ENCODE measurements around the gene ALOX5.

ALOX5 gene

DNA sequence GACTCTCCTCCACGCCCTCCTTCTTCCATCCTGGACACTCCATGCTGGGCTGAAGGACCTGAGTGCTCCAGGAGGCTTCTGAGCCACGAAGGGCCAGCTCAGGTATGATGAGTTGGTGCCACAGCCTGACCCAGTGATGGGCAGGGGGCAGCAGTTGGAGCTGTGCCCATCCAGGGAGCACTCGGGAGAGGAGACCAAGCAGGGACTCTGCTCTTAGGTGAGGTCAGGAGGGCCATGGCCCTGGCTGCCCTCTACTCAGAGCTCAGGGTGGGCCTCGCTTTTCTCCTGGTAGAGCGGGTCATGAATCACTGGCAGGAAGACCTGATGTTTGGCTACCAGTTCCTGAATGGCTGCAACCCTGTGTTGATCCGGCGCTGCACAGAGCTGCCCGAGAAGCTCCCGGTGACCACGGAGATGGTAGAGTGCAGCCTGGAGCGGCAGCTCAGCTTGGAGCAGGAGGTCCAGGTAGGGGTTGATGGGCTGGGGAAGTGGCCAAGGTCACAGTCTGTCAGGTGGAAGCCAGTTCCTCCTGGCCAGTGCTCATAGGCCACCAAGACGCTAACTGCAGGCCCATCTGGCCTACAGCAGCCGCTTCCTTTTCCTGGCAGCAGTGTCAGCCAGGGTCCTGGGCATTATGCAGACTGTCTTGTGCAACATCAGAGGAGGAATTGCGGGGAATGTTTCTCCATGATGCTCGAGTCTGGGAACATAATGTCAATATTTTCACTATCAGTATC lies 50.8 kb downstream of the ALOX5 start:
- no peak for DNase-seq (ENCODE audit: low read depth, low spot score)

DNA sequence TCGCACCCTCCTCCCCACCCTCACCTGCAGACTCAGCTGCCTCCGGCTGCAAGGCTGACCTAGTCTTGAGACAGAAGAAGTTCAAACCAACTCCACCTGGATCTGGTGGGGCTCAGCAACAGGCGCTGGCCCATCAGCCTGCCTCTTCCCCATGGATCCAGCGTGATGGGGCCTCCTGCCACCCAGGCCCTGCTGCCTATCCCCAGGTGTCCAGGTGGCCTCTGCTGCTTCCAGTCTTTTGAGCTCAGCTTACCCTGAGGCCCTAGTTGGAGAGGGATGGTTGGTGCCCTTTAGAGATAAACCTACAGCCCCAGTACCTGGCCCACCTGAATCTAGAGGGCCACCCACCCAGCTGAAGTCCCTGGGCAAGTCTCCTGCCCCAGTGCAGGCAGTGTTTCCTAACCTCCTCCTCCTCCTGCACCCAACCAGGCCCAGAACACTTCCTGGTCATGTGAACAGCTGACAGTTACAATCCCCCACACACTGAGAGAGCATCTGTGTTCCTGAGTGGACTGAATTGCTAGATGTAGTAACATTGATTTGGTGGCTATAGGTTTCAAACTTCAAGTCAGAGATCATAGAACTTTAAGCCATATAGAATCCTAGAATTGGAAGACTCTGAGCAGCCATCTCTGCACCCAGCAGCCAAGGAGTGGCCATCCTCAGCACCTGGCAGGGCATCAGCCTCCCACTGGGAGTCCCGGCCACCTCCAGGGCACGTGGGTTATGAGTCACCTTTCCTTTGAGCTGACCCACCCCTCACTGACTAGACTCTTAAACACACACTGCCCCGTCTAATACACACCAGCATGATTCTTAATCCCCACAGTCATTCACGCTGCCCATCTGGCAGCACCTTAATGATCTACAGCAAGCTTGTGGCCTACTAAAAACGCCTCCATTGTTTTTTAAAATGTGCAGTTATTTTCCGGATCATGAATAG lies 51.9 kb downstream of the ALOX5 start:
- no peak for DNase-seq (ENCODE audit: low read depth, low spot score)

DNA sequence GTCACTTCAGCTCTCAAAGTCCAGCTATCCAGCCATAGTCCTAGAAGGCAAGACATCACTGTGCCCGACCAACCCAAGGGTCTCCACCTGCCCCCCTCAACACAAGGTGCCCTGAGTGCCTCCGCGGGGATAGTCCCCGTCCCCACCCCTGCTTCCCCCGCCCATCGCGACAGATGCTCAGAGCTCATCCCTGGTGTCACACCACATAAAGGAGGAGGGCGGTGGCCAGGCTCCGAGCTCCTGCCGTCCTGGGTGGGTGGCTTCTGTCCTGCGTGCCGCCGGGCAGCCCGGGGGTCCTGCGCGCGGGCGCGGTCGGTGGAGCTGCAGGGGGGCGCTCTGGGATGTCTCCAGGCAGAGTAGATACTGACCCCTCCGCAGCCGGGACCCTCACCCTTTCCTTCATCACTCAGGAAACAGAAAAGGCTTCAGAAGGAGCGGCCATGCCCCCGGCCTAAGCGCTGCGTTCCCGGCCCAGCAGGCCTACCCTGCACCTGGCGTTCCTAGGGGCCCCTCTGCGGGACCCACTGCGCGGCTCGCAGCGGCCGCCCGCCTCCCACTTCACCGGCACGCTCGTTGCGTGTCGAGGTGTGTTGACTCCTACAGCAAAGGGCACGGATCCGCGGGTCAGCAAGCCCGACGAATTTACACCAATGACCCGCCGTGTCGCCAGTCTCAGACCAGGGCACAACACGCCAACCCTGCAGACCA lies 53.4 kb downstream of the ALOX5 start:
- DNase-seq (ENCODE audit: low read depth, low spot score), result no peak

DNA sequence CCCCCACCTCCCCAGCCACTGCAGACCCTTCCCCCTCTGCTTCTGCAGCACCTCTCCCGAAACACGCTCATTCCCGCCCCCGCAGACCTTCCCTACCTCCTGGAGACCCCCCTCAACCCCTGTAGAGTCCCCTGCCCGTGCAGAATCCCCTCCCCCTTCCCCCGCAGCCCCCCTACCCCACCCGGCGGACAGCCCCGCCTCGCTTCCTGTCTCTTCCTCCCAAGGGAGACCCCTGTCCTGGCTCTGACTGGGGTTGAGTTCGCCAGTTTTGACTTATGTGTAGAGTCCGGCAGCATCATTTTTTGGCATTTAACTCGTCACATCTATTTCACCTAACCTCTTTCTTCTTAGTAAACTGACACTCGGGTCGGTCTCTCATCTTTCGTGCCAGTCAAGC lies 54.0 kb downstream of the ALOX5 start:
- DNase-seq (ENCODE audit: low read depth, low spot score), result no peak

DNA sequence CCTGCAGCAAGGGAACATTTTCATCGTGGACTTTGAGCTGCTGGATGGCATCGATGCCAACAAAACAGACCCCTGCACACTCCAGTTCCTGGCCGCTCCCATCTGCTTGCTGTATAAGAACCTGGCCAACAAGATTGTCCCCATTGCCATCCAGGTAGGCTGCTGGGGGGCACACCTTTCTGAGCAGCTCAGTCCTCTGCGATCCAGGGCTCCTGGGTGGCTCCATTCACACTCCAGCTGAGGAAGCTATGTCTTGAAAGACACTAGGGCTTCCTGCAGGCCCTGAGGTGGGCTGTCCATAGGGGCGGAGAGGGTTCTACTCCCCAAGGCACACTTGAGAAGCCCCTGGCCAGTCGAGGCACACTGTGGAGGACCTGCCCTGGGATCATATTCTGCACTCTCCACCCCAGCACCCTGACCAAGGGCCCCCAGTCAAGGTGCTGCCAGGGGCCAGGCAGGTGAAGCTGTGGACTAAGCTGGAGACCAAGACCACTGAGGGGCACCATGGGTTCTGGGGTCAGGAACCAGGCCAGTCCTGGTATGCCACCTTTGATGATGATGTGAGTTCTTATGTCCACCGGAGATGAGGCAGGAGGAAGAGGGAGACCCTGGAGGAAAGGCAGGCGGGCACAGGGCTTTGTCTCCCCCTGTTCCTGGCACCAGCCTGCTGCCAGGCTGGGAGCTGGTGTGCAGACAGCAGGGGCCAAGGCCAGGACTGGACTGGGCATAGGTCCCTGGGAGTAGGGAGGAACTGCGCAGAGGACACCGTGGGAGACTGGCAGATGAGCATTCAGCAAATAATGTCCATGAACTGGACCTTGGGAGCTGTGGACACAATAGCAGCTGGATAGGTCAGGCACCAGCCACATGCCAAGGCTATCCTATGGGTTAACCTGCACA lies 54.8 kb downstream of the ALOX5 start:
- DNase-seq (ENCODE audit: low read depth, low spot score), result no peak

DNA sequence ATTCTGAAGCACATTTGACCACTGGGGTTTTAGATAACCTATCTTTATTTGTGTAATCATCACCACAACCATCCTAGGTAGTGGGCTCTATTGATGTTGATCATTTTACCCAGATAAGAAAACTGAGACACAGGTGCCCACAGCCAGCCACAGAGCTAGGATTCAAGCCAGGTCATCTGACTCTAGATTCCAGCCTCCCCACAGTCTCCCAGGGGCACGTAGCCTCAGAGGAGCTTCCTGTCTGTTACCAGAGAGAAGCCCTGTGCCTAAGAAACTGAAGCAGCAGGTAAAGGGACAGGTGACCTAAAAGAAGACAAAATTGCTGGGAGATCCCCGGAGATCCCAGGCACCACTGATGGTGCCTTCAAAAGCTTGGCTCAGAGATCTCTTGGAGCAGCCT lies 55.8 kb downstream of the ALOX5 start:
- no peak for DNase-seq (ENCODE audit: low read depth, low spot score)

DNA sequence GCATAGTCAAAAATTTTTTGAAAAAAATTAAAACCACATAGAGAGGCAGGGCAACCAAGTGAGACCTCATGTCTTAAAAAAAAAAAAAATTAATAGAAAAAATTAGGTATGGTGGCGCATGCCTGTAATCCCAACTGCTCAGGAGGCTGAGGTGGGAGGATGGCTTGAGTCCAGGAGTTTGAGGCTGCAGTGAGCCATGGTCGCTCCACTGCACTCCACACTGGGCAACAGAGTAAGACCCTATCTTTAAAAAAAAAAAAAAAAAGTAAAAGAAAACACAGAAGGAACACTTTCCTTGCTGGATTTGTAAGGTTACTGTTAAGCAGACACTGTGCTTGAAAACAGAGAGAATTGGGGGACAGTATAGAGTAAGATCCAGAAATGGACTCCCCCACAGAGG lies 58.1 kb downstream of the ALOX5 start:
- no peak for DNase-seq (ENCODE audit: low read depth, low spot score)

DNA sequence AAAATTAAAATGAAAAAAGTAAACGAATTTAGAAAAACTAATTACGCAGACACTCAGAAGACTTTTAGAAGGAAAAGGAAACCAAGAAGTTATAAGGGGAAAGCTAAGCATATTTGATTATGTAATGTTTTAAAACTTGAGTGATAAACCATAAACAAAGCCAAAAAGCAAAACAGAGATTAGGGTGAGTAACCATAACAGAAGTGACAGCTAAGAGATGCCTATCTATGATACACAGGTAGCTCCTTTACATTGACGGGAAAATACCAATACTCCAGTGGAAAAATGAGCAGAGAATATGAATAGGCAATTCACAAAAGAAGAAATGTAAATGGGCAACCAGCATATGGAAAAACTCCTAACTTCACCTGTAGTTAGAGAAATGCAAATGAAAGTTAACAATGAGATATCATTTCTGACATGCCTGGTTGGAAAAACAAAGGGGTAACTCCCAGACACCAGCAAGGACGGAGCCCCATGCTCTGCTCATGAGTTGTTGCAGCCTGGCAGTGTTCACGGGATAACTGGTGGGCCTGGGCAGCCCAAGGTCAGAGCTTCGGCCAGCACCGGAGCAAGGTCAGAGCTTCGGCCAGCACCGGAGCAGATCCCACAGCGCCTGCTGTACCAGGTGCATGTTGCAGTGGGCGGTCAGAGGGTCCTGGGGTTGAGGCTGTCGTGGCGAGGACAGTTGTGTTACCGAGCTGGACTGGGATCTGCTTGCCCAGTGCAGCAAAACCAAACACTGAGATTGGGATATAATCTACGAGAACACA lies 58.9 kb downstream of the ALOX5 start:
- no peak for DNase-seq (ENCODE audit: low read depth, low spot score)

DNA sequence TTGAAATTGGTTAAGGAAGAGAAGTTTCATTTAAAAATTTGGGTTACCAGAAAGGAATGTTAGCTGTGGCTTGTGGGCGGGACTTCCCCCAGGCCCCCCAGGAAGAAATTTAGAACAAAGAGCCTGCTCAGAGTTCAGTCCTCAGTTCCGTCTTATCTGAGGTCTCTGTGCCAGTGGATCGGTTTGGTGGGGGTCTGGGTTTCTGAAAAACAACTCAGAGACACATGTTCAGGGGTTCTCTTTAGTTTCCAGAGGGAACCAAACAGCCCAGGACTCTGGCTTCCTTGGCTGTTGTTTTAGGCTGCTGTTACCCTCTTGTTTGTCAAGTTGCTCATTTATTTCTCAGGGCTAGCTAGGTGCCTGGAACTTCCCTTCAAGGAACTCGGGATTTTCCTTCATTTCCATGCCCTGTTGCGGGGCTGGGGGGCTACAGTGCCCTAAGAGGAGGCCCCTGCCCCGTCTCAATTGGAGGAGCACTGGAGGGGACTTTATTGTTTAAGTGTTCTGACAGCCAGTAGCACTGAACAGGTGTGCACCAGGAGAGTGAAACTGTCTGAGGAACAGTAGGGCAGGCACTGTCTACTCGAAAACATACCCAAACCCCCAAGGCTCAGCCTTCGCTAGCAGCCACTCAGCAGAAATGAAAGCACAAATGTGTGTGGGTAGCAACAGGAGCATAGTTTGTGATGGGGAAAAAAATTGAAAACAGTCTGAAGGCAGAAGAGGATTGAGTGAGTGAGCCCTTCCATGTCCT lies 59.9 kb downstream of the ALOX5 start:
- no peak for DNase-seq (ENCODE audit: low read depth, low spot score)

DNA sequence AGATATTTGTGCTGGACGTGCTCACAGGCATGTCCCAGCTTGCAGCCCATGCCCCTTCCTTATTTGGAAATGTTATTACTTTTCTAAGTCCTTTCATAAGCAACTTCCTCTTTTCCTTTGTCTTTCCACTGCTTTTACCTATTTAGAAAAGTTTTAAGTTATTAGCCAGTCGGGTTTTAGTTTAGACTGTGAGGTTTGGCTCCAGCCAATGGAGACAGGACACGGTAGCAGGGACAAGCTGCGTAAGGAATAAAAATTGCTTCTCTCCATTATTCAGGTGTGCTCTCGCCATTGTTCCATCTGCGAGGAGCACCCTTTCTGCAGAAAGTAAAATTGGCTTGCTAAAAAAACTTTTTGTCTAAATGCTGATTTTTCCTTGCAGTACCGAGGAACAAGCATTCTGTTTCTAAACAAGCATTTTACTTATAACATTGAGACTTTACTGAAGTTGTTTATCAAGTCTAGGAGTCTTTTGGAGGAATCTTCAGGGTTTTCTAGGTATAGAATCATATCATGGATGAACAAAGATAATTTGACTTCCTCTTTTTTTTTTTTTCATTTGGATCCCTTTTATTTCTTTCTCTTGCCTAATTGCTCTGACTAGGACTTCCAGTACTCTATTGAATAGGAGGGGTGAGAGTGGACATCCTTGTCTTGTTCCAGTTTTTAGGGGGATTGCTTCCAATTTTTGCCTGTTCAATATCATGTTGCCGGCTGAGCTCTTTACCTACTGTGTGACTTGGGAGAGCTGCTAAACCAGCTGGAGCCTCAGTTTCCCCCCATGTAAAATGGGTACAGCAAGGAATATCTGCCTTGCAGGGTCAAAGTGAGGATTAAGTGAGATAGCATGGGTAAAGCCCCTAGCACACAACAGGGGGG lies 63.8 kb downstream of the ALOX5 start:
- no peak for DNase-seq (ENCODE audit: low read depth, low spot score)

DNA sequence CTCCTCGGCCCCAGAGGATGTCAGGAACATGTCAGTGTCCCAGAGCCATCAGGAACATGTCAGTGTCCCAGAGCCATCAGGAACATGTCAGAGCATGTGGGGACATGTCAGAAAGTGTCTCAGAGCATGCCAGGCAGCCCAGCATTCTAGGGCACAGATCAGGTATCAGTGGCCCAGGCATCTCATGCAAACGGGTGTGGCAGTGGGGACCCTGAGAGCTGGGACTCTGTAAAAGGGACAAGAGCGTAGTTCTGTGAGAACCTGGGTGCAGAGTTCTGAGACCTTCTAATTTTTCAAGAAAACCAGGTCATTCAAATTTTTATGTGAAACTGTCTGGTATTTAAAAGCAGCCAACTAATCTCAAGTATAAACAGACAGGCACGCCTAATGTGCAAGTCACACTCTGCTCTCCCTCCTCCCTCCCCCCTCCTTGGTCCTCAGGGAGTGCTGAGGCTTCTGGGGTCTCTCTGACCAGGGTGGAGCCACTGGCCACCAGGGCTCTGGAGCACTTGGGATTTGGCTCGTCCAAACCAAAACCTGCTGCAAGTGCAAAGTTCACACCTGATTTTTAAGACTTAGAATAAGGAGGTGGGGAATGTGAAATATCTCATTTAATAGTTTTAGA lies 64.6 kb downstream of the ALOX5 start:
- DNase-seq (ENCODE audit: low read depth, low spot score), result no peak

DNA sequence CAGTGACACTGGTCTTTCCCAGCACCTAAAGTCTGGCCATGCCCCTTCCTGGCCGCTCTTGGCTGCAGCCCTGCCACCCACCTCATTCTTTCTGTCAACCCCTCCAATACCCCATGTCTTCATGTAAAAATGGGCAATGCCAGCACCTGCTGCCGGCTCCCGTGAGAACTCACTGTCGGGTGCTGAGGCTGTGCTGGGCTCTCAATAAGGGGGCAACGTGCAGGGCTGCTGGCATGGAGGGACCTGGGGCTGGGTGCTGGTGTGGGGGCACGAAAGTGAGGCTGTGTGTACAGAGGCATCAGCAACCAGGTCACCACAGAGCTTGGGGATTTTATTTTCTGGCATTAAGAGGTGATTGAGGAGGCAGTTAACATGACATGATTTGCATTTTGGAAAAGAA lies 65.3 kb downstream of the ALOX5 start:
- DNase-seq (ENCODE audit: low read depth, low spot score), result no peak

DNA sequence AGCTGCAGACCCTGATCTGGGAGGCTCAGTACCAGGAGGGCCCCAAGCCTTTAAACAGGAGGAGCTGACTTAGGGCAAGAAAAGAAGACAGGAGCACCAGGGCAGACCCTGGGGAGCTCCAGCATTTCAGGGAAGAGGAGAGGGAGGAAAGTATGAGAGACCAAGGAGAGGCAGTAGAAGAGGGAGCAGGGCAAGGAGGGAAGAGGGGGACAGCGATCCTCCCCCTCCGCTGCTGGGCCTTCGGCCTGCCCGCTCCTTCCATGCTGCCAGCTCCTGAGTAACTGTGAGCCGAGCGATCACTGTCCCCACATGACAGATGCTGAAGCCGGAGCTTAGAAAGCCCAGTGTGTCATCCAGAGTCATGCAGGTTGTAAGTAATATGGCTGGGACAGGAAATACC lies 65.9 kb downstream of the ALOX5 start:
- no peak for DNase-seq (ENCODE audit: low read depth, low spot score)

DNA sequence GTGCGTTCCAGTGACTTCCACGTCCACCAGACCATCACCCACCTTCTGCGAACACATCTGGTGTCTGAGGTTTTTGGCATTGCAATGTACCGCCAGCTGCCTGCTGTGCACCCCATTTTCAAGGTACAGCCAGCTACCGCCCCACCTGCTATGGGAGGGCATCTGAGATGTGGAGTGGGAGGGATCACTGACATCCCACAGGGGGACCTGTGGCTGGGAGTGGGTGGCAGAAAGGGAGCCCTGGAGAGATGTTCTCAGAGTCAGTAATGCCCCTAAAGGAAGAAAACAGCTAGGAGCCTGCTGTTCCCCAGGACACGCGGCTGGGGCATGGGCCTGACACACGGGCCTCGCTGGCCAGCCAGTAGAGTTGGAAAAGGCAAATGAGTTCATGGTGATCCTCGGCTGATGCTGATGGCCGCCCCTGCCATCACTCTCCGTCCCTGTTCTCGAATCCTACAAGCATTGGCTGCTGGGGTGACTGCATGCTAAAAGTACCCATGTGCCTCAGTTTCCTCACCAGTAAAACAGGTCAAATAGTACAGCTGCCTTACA lies 66.6 kb downstream of the ALOX5 start:
- no peak for DNase-seq (ENCODE audit: low read depth, low spot score)

DNA sequence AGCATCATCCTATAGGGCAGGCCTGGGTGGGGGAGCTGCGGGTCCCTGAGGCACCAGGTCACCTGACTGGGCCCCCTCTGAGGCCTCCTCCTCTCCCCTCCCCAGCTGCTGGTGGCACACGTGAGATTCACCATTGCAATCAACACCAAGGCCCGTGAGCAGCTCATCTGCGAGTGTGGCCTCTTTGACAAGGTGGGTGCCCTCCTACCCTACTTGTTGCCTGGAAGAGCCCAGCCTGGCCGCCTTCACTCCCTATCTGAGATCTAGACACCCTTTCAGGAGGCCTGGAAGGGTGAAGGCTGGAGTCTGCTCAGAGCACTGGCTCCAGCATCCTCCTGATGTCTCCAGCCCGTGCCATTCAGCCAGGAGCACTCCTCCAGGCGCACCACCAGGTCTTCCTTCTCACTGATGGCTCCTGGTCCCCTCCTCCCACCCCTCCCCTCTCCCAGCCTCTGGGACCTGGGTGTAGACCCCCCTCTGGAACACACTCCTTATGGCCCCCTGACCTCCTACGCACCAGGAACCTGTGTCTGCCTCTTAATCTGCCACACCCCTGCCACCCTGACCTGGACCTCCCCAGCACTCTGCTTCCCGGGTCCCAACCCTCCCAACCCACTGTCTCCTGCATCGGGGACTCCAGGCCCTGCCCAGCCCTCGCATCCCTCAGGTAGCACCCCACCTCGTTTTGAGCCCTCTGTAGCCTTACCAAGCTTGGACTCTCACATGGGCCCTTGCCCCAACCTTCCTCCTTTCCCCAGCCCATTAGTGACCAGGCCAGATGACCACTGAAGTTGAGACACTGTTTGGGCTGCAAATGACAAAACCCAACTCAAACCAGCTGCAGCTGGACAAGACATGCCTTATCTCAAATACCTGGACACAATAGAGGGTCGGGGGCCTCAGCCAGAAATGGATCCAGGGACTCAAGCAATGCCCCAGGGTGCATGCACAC lies 67.5 kb downstream of the ALOX5 start:
- DNase-seq (ENCODE audit: low read depth, low spot score), result no peak

DNA sequence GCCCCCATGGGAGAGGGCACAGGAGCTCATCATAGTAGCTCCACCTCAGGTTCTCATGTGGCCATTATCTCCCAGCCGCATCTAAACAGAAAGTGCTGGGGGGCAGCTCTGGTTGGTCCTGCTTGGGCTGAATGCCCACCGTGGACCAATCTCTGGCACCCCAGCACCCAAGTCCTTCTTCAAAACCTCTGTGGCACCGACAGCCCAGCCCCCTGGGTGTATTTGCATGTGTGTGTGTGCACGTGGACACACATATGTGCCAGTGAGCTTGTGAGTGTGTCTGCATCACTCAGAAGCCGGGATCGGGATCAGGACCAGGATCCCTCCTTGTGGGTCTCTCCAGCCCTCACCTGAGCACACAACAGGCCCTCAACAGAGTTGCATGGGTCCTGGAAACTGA lies 68.2 kb downstream of the ALOX5 start:
- DNase-seq (ENCODE audit: low read depth, low spot score), result no peak

DNA sequence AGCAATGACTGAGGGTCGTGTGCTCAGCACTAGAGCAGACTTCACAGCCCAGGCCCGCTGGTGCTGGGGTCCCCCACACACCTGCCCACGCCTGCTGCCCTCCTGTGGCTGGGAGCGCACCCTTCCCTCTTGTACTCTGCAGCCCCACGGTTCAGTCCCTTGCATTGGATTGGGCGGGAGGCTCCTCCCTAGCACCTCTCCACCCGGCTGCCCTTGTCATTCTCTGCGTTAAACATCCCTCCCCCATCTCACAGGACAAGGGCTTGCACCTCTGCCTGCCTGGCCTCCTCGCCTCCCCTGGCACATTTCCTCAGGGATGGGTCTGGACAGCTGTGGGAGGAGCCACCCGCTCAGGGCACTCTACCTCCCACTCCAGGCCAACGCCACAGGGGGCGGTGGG lies 68.6 kb downstream of the ALOX5 start:
- no peak for DNase-seq (ENCODE audit: low read depth, low spot score)

Measured in iPS DF 19.7 (cell line).